ENCODE results near the gene SCD. TPM values are rescaled to one million over a fixed set of nuclear protein-coding genes. Genes with fewer than 3 reads are reported as not detected.

The SCD gene
- total and polyA plus RNA-seq, 2 experiments from 2014 or later, result 282 to 589 TPM

GRCh38 chr10:100333661-100334440, 13.2 kb upstream of the SCD start:
- peaks cover 21% of the 10 kb centered on the region for H3K27me3 ChIP-seq
- no peaks in the 10 kb centered on the region for H3K9me2 ChIP-seq (replicated peaks; ENCODE audit: insufficient read depth)
- no peak overlapping the region for H3K4me3 ChIP-seq
- DNase-seq (ENCODE audit: low spot score), result no peak
- H3K4me2 ChIP-seq, result no peak overlapping the region
- no peaks in the 10 kb centered on the region for H3K36me3 ChIP-seq (replicated peaks; ENCODE audit: insufficient read depth, low read depth)
- H4K20me1 ChIP-seq (ENCODE audit: insufficient read depth, poor library complexity, severe bottlenecking), result no peaks in the 10 kb centered on the region
- no peaks in the 10 kb centered on the region for H3K9me3 ChIP-seq (ENCODE audit: low read depth)
- no peak overlapping the region for H3K27ac ChIP-seq
- no peak overlapping the region for H2AFZ ChIP-seq
- H3K4me1 ChIP-seq (ENCODE audit: insufficient read depth), result no peaks in the 10 kb centered on the region
- 81% methylated on average over 2 of the region's 2 CpGs for WGBS (ENCODE audit: low lambda C conversion rate, missing lambda C conversion rate)
- TF ChIP-seq EZH2phosphoT487 (IDR thresholded peaks at IDR 0.05; ENCODE audit: low read depth, severe bottlenecking, unreplicated experiment) (no peak), EZH2 (IDR thresholded peaks at IDR 0.05; ENCODE audit: borderline replicate concordance) (no peak), CTCF (IDR thresholded peaks at IDR 0.05; ENCODE audit: poor library complexity) (no peak)
- no peaks in the 10 kb centered on the region for H3K79me2 ChIP-seq

GRCh38 chr10:100334762-100335161, 12.3 kb upstream of the SCD start:
- Histone ChIP-seq H3K4me3 (no peak overlapping the region), H3K27ac (no peak overlapping the region), H3K9me2 (replicated peaks; ENCODE audit: insufficient read depth) (no peaks in the 10 kb centered on the region), H3K4me1 (ENCODE audit: insufficient read depth) (no peaks in the 10 kb centered on the region), H3K4me2 (no peak overlapping the region), H4K20me1 (ENCODE audit: insufficient read depth, poor library complexity, severe bottlenecking) (no peaks in the 10 kb centered on the region), H2AFZ (no peak overlapping the region), H3K27me3 (peaks cover 13% of the 10 kb centered on the region), H3K36me3 (replicated peaks; ENCODE audit: insufficient read depth, low read depth) (no peaks in the 10 kb centered on the region), H3K9me3 (ENCODE audit: low read depth) (no peaks in the 10 kb centered on the region), H3K79me2 (no peaks in the 10 kb centered on the region)
- WGBS (ENCODE audit: low lambda C conversion rate, missing lambda C conversion rate), result 83% methylated on average over 9 of the region's 9 CpGs
- TF ChIP-seq CTCF (IDR thresholded peaks at IDR 0.05; ENCODE audit: poor library complexity) (no peak), EZH2phosphoT487 (IDR thresholded peaks at IDR 0.05; ENCODE audit: low read depth, severe bottlenecking, unreplicated experiment) (no peak), EZH2 (IDR thresholded peaks at IDR 0.05; ENCODE audit: borderline replicate concordance) (no peak)
- no peak for DNase-seq (ENCODE audit: low spot score)

- Histone ChIP-seq H3K36me3 (replicated peaks; ENCODE audit: insufficient read depth, low read depth) (no peaks in the 10 kb centered on the region), H3K27ac (no peak overlapping the region), H2AFZ (no peak overlapping the region), H3K9me3 (ENCODE audit: low read depth) (no peaks in the 10 kb centered on the region), H3K79me2 (no peaks in the 10 kb centered on the region), H4K20me1 (ENCODE audit: insufficient read depth, poor library complexity, severe bottlenecking) (no peaks in the 10 kb centered on the region), H3K4me1 (ENCODE audit: insufficient read depth) (peaks cover 15% of the 10 kb centered on the region), H3K27me3 (peaks cover 2% of the 10 kb centered on the region), H3K9me2 (replicated peaks; ENCODE audit: insufficient read depth) (no peaks in the 10 kb centered on the region), H3K4me3 (no peak overlapping the region), H3K4me2 (no peak overlapping the region)
- whole genome bisulfite sequencing (ENCODE audit: low lambda C conversion rate, missing lambda C conversion rate), result 61% methylated on average over 4 of the region's 4 CpGs
- DNase-seq (ENCODE audit: low spot score), result peak; percentile 85
- TF ChIP-seq EZH2 (IDR thresholded peaks at IDR 0.05; ENCODE audit: borderline replicate concordance), result no peak
- no peak for TF ChIP-seq EZH2phosphoT487 (IDR thresholded peaks at IDR 0.05; ENCODE audit: low read depth, severe bottlenecking, unreplicated experiment)
- TF ChIP-seq CTCF (IDR thresholded peaks at IDR 0.05; ENCODE audit: poor library complexity), result peak; percentile 85
Observed at GRCh38 chr10:100338434-100339036, 8.5 kb upstream of the SCD start.

Measured in hepatocyte (in vitro differentiated cells).